T-helper 2 cell (primary cell): ENCODE measurements around the gene CENPB.
A peak's percentile ranks its signal among the peaks of the same experiment; 100 is the strongest.

Source experiments
- DNase-seq, 5 experiments: peaks; one replicate each; pipeline versions ENCODE4 v3.0.0 to v3.0.0-alpha.2; 2012 to 2022

The CENPB gene

DNA sequence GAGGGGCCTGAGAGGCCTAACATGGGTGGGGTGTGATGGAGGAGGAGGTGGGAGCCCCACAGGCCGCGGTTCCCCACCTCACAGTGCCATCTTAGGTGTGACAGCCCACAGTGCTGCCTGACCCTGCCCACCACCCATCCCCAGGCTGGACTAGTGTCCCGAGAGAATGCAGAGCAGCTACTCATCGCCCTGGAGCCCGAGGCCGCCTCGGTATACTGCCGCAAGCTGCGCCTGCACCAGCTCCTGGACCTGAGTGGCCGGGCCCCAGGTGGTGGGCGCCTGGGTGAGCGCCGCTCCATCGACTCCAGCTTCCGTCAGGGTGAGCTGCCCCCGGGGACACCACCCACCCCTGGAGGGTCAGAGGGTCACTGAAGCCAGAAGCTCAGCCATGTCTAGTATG, 38.5 kb downstream of the CENPB start:
- no peak for DNase-seq

DNA sequence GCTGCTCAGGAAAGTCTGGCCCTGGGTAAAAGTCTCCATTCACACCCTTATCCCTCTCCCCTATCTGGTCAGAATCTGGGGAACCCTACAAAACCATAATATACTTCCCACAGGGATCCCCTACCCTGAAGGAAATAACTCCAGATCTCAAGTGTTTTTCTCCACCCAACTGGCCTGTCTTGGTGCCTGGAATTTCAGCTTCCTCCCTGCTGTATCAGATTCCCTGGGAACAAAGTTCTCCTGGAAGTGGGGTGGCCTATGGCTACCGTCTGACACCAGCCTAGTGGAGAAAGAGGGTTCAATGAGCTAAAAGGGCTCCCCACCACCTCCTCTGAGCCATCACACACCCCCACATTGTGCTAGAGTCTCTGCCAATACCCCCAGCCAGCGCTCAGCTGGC, 39.1 kb downstream of the CENPB start:
- DNase-seq: no peak

DNA sequence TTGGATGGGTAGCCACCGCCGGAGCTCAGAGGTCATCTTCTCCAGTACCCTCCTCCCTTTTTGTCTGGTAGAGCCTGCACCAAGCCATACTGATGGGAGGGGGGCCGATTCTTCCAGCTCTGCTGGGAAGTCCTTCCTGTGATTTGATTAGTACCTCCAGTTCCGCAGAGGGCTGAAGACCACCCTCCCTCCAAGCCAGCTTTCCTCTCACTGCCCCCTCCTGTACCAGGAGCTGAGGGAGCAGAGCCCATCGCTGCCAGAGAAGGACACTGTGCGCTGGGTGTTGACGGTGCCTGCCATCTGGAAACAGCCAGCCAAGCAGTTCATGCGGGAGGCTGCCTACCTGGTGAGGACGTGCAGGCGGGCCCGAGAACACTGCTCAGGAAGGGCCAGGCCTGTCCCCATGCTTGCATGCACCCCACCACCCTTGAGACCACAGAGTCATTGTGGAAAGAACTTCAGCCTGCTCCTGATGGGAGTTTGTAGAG, 40.8 kb downstream of the CENPB start:
- no peak for DNase-seq

DNA sequence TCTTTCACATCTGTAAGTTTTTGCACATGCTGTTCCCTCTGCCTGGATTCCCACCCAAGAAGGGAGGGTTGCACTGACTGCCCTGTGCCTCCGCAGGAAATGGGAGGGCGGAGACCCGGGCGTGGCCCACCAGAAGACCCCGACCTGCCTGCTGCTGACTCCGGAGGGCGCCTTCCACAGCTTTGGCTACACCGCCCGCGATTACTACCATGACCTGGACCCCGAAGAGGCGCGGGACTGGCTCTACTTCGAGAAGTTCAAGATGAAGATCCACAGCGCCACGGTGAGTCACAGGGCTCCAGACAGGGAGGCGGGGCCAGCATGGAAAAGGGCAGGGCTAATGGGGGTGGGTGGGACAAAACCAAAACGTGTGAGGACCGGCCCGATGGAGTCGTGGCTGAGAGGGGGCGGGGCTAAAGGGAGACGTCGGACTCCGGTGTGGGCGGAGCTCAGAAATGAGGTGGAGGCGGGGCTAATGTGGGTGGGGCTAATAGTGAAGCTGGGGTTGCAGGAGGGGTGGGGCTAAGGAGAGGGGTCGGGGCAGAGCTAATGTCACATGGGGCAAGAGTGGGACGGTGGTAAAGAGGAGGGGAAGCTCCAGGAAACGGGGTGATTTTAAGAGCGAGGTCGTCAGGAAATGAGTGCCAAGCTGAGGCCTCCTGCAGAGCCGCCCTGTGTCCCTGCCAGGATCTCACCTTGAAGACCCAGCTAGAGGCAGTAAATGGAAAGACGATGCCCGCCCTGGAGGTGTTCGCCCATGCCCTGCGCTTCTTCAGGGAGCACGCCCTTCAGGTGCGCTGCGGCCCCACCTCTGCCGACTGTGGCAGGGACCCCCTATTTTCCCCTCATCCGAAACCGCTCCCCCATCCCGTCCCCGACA, 41.5 kb downstream of the CENPB start:
- DNase-seq: peak; percentile 51 to 74 (median 66)

DNA sequence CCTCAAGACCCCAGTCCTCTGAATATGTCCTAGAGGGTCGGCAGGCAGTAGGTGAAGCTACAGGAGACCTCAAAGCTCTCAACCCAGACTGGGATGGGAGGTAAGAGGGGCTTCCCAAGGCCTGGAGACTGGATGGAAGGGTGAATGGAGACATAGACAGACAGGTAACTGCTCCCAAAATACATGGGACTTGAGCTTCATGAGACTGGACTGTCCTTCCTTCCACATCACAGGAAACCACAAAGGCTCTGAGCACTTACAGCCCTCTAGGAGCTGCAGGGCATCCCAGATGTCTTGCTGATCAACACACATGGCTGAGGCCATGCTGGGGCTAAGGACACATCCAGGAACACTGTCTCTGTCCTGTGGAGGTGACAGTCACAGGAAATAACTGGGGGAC, 42.5 kb downstream of the CENPB start:
- DNase-seq: no peak

DNA sequence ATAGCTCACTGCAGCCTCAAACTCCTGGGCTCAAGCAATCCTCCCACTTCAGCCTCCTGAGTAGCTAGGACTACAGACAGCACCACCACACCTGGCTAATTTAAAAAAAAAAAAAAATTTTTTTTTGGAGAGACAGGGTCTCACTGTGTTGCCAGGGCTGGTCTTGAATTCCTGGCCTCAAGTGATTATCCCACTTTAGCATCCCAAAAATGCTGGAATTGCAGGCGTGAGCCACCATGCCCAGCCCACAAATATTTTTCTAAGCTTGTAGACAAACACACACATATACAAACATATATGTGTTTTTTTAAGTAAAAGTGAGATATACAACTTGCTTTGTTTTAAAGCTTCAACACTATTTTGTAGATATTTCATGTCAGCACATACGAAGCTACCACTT, 43.3 kb downstream of the CENPB start:
- DNase-seq: no peak

DNA sequence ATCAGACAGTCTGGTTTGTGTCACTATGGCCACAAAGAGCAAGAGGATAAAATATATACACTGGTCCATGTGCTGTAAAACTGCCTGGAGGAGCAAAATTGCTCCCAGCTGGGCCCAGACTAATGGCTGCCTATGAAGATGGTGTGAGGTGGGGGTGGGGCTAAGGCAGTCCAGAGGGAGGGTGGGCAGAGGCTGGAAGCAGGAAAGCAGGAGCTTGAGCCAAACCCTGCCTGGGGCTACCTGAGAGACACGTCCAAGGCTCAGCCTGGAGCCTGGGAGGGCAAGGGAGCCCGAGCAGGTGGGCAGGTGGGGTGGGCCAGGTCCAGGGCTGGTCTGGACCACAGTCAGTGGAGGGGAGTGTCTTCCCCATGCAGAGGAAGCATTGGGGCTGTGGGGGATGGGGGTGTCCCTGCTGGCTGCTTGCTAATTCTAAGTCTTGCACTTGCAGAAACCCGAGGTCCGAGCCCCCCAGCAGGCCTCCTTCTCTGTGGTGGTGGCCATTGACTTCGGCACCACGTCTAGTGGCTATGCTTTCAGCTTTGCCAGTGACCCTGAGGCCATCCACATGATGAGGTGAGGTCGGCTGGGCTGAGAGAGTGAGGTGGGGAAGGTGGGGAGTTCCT, 44.6 kb downstream of the CENPB start:
- DNase-seq: no peak

DNA sequence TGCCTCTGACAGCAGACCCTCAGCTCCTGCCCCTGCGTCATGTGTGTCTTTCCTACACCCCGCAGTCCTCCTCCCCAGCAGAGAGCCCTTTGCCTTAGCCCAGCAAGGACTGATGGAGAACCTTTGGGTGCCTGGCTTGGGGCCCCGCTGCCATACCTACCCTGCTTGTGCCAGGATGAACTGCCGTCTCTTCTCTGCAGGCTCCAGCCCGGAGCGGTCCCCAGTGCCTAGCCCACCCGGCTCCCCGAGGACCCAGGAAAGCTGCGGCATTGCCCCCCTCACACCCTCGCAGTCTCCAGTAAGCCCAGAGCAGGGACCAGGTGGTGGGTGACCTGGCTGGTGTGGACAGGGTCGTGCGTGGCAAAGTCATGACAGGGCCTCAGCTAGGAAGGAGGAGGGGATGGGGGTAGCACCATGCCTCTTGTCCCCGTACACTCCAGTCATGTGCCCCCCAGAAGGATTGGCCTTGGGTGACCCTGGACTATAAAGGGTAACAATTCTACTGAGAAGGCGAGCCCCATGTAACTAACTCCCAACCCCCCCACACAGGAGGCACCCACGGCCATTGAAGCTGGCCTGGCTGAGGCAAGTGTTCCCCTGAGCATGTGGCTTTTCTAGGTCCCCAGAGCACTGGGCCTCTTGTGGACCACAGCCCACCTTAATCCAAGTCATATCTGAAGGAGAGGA, 45.8 kb downstream of the CENPB start:
- DNase-seq: no peak

DNA sequence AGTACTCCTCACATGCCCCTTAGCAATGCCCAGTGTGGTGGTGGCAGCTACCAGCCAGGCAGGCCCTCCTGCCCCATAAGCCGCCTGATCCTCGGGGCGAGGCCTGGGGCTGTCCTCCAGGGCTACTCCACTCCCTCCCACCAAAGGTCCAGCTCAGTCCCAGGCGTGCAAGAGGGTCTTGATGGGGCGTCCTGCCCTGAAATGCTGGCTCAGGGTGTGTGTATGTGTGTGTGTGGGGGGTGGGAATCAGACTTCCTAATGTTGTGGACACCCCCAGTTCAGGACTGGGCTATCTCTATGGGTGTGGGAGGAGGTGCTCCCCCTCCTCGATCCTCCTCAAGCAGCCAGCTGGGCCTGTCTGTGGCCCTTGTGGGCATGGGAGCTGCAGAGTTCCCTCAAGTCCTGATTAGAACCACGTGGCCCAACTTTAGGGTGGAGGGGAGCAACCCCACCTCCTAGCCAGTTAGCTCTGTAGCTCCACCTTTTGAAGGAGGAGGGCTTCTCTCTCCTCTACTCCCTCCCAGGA, 46.6 kb downstream of the CENPB start:
- no peak for DNase-seq

DNA sequence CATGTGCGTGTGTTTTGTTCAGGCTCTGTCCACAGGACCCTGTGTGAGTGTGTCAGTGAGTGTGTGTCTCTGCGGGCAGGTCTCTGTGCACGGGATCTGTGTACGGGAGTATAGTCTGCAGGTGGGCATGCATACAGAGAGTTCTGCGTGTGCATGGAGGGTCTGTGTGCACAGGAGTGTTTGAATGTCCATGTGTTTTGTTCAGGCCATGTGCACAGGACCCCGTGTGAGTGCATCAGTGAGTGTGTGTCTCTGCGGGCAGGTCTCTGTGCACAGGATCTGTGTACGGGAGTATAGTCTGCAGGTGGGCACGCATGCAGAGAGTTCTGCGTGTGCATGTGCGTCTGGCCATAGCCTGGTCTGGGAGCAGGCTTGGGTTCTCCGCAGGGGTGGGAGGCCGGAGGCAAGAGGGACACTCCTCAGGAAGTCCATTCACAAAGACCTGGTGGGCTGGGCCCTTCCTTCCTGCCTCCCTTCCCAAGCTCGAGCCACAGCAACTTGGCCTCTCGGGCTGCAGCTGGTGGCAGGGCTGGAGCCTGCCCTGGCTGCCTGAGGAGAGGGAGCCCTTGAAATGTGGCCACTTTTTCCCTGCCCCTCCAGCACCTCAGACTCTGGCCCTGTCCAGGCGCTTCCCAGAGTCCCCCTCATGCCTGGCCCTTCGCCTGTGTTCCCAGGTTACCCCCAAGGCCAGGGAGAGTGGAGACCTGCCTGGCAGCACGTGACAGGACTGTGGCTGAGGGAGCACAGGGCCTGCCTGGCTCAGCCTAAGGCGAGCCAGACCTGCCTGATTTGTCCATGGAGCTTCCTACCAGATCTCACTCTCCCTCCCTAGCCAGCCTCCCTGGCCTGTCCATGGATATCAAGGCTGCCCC, 47.2 kb downstream of the CENPB start:
- DNase-seq: no peak

DNA sequence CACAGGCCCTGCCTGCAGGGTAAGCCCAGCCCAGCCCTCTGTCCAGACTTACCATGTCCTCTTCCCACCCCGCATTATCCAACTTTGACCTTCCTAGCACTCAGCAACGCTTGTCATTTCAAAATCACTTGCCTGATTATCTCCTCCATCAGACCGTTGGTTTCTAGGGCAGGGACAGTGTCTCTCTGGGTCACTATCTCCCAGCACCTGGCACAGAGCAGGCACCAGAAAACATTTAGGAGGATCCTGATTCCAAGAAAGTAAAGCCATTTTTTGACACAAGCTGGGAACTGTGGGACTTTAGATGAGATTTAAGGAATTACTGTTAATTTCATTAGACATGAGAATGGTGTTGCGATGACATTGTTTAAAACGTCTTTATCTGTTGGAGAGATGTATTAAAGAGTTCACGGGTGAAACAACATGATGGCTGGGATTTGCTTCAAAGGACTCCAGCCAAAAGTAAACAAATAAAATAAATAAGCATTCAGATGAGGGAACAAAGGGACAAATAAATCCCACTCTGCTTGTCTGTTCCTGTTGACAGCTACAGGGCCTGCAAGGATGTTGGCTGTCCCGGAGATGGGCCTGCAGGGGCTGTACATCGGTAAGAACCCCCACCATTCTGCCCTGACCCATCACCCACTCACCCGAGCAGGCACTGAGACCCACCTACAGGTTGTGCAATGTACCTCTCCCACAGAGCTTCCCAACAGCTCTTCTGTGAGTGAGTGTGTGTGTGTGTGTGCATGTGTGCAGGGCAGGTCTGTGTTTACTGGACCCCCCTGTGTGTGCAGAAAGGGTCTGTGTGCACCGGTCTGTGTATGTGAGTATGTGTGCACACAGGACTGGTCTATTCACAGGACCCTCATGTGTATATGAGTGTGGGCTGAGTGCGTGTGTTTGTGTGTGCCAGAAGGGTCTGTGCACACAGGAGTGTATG, 48.2 kb downstream of the CENPB start:
- no peak for DNase-seq

DNA sequence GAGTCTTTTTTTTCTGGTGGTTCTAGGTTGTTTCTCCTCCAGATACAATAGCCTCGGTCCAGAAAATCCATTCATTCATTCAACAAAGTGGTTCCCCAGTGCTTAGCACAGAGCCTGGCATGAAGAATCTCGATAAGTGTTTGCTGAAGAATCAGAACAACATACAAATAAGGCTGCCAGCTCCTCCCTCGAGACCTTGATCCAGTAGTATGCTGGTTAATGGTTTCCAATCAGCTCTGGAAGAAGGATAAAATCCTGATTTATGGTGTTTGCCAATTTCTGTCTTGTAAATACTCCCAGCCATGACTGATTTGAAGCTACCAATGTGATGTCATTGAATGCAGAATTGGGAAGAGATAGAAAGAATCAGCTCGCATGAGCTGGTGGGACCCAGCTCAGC, 50.8 kb downstream of the CENPB start:
- no peak for DNase-seq

DNA sequence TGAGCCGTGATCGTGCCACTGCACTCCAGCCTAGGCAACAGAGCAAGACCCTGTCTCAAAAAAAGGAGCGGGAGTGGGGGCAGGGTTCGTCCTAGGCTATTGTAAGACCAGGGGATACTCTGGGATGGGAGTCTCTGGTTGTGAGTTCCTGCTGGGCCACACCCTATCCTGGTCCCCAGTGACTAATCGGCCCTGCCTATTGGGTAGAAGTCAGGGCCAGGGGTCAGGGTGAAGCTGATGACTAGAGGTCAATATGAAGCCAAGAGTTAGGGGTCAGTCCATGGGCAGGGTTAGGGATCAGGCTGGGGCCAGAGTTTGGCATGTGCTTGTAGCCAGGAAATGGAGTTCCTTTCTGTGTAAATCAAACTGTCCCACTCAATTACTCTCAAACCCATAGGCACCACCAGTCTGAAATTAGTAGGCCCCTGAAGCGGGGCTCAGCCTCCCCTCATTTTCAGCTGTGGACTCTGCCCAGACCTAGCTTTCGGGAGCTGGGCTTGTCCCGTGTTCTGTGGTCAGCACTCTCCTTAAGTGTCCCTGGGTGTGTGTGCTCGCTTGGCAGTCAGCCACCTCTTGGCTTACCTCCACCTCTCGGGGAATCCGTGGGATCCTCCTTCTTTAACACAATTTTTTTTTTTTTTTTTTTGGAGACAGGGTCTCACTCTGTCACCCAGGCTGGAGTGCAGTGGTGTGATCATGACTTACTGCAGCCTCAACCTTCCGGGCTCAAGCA, 52.3 kb downstream of the CENPB start:
- DNase-seq: no peak
